ENCODE data around the gene FGF12. TPM values are rescaled to one million over a fixed set of nuclear protein-coding genes. Genes with fewer than 3 reads are reported as not detected.

Gene FGF12
- total RNA-seq, 3 donors from 2014 or later = 0.44 to 2.1 (median 0.66) TPM

GRCh38 chr3:192621909-192622308, 105.4 kb downstream of the FGF12 start:
- Histone ChIP-seq H3K27me3 (no peaks in the 10 kb centered on the region), H3K27ac (no peak overlapping the region), H3K4me1 (no peaks in the 10 kb centered on the region), H3K36me3 (no peaks in the 10 kb centered on the region), H3K4me3 (no peak overlapping the region), H3K9me3 (no peaks in the 10 kb centered on the region)
- no peak for TF ChIP-seq POLR2AphosphoS5 (IDR thresholded peaks at IDR 0.05)
- no peak for TF ChIP-seq POLR2A (IDR thresholded peaks at IDR 0.05)
- TF ChIP-seq, protein P1, sequence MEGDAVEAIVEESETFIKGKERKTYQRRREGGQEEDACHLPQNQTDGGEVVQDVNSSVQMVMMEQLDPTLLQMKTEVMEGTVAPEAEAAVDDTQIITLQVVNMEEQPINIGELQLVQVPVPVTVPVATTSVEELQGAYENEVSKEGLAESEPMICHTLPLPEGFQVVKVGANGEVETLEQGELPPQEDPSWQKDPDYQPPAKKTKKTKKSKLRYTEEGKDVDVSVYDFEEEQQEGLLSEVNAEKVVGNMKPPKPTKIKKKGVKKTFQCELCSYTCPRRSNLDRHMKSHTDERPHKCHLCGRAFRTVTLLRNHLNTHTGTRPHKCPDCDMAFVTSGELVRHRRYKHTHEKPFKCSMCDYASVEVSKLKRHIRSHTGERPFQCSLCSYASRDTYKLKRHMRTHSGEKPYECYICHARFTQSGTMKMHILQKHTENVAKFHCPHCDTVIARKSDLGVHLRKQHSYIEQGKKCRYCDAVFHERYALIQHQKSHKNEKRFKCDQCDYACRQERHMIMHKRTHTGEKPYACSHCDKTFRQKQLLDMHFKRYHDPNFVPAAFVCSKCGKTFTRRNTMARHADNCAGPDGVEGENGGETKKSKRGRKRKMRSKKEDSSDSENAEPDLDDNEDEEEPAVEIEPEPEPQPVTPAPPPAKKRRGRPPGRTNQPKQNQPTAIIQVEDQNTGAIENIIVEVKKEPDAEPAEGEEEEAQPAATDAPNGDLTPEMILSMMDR (IDR thresholded peaks at IDR 0.05) = no peak
- intact Hi-C loops (cut with DNase I; ENCODE audit: low total_unique reads) = no loop called here
- DNase-seq (ENCODE audit: low spot score in 2 of 2) = no peak

GRCh38 chr3:192620275-192620674, 107.1 kb downstream of the FGF12 start:
- Histone ChIP-seq H3K36me3 (no peaks in the 10 kb centered on the region), H3K4me3 (no peak overlapping the region), H3K4me1 (no peaks in the 10 kb centered on the region), H3K9me3 (no peaks in the 10 kb centered on the region), H3K27me3 (no peaks in the 10 kb centered on the region), H3K27ac (no peak overlapping the region)
- intact Hi-C loops (cut with DNase I; ENCODE audit: low total_unique reads) = no loop called here
- no peak for DNase-seq (ENCODE audit: low spot score in 2 of 2)
- TF ChIP-seq, protein P1 (IDR thresholded peaks at IDR 0.05) = no peak
- TF ChIP-seq POLR2A (IDR thresholded peaks at IDR 0.05) = no peak
- TF ChIP-seq POLR2AphosphoS5 (IDR thresholded peaks at IDR 0.05) = no peak

GRCh38 chr3:192611411-192611810, 115.9 kb downstream of the FGF12 start:
- no peaks in the 10 kb centered on the region for H3K9me3 ChIP-seq
- H3K27ac ChIP-seq = no peak overlapping the region
- H3K4me3 ChIP-seq = no peak overlapping the region
- H3K27me3 ChIP-seq = no peaks in the 10 kb centered on the region
- H3K36me3 ChIP-seq = no peaks in the 10 kb centered on the region
- no peaks in the 10 kb centered on the region for H3K4me1 ChIP-seq
- DNase-seq (ENCODE audit: low spot score in 2 of 2) = no peak
- intact Hi-C loops (cut with DNase I; ENCODE audit: low total_unique reads) = no loop called here
- TF ChIP-seq, protein P1 (IDR thresholded peaks at IDR 0.05) = no peak

- H3K36me3 ChIP-seq = no peaks in the 10 kb centered on the region
- no peaks in the 10 kb centered on the region for H3K4me1 ChIP-seq
- DNase-seq (ENCODE audit: low spot score in 2 of 2) = no peak
- H3K9me3 ChIP-seq = peaks cover 0 to under 1% of the 10 kb centered on the region in 2 donors
- intact Hi-C loops (cut with DNase I; ENCODE audit: low total_unique reads) = no loop called here
- H3K27me3 ChIP-seq = no peaks in the 10 kb centered on the region
- TF ChIP-seq, protein P1 (IDR thresholded peaks at IDR 0.05) = no peak
- no peak for TF ChIP-seq POLR2AphosphoS5 (IDR thresholded peaks at IDR 0.05)
- TF ChIP-seq POLR2A (IDR thresholded peaks at IDR 0.05) = no peak
- H3K4me3 ChIP-seq = no peak overlapping the region
- H3K27ac ChIP-seq = no peak overlapping the region
Measured at GRCh38 chr3:192608726-192609600, 118.4 kb downstream of the FGF12 start.

DNA sequence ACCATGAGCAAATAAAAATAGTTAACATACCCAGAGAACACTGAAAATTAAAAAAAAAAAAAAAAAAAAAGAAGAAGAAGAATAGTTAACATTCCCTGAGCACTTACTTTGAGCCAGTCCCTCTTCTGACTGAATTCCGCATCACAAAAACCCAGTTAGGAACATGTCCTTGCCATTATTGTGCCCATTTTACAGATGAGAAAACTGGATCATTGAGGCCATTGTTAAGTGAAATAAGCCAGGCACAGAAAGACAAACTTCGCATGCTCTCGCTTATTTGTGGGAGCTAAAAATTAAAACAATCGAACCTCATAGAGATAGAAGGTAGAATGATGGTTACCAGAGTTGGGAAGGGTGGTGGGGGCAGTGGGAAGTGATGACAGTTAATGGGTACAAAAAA, 119.5 kb downstream of the FGF12 start:
- intact Hi-C loops (cut with DNase I; ENCODE audit: low total_unique reads) = no loop called here
- H3K4me3 ChIP-seq = no peak overlapping the region
- no peaks in the 10 kb centered on the region for H3K27me3 ChIP-seq
- peaks cover 0 to 6% of the 10 kb centered on the region in 2 donors for H3K9me3 ChIP-seq
- DNase-seq (ENCODE audit: low spot score in 2 of 2) = no peak
- no peaks in the 10 kb centered on the region for H3K36me3 ChIP-seq
- H3K27ac ChIP-seq = no peak overlapping the region
- no peaks in the 10 kb centered on the region for H3K4me1 ChIP-seq
- TF ChIP-seq, protein P1 (IDR thresholded peaks at IDR 0.05) = no peak
- TF ChIP-seq POLR2A (IDR thresholded peaks at IDR 0.05) = no peak
- TF ChIP-seq POLR2AphosphoS5 (IDR thresholded peaks at IDR 0.05) = no peak

All from breast epithelium (tissue), 4 donors.